Activated CD8-positive, alpha-beta memory T cell treated with anti-CD3 and anti-CD28 coated beads for 4 hours (primary cell): Measurements from ENCODE around the gene FABP7.
"Not testable (repeated sequence)": the region's sequence is repeated elsewhere in the genome, so short reads cannot be mapped to it uniquely, and the experiment has no call there.

Experiments used
- DNase-seq, 2 donors: peaks; one replicate each; pipeline ENCODE4 v3.0.0-alpha.2; 2020; ENCODE audit warnings: low read depth in 2 of 2

The FABP7 gene

GRCh38 chr6:122779667-122780066 is at the start of gene FABP7:
FABP7 (plus strand) TSS chr6:122779716; CDS start chr6:122779795, 79 bp downstream.
- DNase-seq = no peak

GRCh38 chr6:122730334-122730733 is 49.2 kb upstream of the FABP7 start:
- no peak for DNase-seq

GRCh38 chr6:122730775-122731386 is 48.6 kb upstream of the FABP7 start:
- no peak for DNase-seq

GRCh38 chr6:122733259-122733658 is 46.3 kb upstream of the FABP7 start:
- no peak for DNase-seq

- no peak for DNase-seq
These were observed 44.8 kb upstream of the FABP7 start for GRCh38 chr6:122734529-122735395.

GRCh38 chr6:122735582-122735981 is 43.9 kb upstream of the FABP7 start:
- no peak for DNase-seq

GRCh38 chr6:122736163-122736562 is 43.4 kb upstream of the FABP7 start:
- no peak for DNase-seq

GRCh38 chr6:122736616-122737015 is 42.9 kb upstream of the FABP7 start:
- DNase-seq = no peak

- DNase-seq = no peak
These were observed 39.4 kb upstream of the FABP7 start for GRCh38 chr6:122740091-122740490.

- no peak for DNase-seq
These were observed 38.6 kb upstream of the FABP7 start for GRCh38 chr6:122740936-122741335.

GRCh38 chr6:122744247-122744646 is 35.3 kb upstream of the FABP7 start:
- not testable (repeated sequence) for DNase-seq

GRCh38 chr6:122744856-122745255 is 34.7 kb upstream of the FABP7 start:
- not testable (repeated sequence) for DNase-seq

- DNase-seq = no peak
These were observed 32.8 kb upstream of the FABP7 start for GRCh38 chr6:122746688-122747087.

GRCh38 chr6:122747573-122747972 is 31.9 kb upstream of the FABP7 start:
- DNase-seq = no peak

- not testable (repeated sequence) for DNase-seq
These were observed 30.6 kb upstream of the FABP7 start for GRCh38 chr6:122748945-122749344.

GRCh38 chr6:122749451-122750050 is 30.0 kb upstream of the FABP7 start:
- DNase-seq = no peak

GRCh38 chr6:122751326-122751725 is 28.2 kb upstream of the FABP7 start:
- no peak for DNase-seq

GRCh38 chr6:122752459-122752858 is 27.1 kb upstream of the FABP7 start:
- no peak for DNase-seq

GRCh38 chr6:122753000-122753687 is 26.4 kb upstream of the FABP7 start:
- no peak for DNase-seq

GRCh38 chr6:122753688-122754056 is 25.8 kb upstream of the FABP7 start:
- no peak for DNase-seq

GRCh38 chr6:122754191-122754731 is 25.3 kb upstream of the FABP7 start:
- DNase-seq = no peak

- no peak for DNase-seq
These were observed 23.6 kb upstream of the FABP7 start for GRCh38 chr6:122755901-122756300.
